ENCODE results near the gene SUSD3. TPM values are rescaled to one million over a fixed set of nuclear protein-coding genes. Genes with fewer than 3 reads are reported as not detected.

SUSD3 gene
- total RNA-seq, 2 experiments from 2014 or later, result 62.7 to 68.3 TPM

DNA sequence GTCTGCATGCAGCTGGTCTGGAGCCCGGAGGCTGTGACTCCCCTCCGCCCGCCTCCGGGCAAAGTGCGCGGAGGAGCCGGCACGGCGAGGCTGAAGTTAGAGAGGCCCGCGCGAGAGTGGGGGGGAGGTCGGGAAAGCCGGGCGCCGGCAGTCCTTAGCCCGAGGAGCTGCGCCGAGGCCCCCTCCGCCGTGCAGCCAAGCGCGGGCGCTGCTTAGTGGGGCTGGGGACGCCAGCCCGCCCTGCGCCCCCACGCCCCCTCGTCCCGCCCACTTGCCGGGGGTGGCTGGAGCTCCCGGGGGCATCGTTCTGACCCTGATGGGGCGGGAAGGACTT lies 75.1 kb downstream of the SUSD3 start:
- H3K4me3 Mint-ChIP-seq, result peak overlapping the region; percentile 94
- H3K27me3 Mint-ChIP-seq (ENCODE audit: low read depth), result no peaks in the 10 kb centered on the region
- CTCF ChIA-PET, result interaction anchor here (0.6 to 1.2 kb wide), 5 partner anchors 11 to 131 kb away, joined by 3 to 6 read pairs (median 3); no protein-coding TSS in a partner anchor
- DNase-seq, result no peak
- H3K36me3 Mint-ChIP-seq (ENCODE audit: low read depth), result peaks cover 20% of the 10 kb centered on the region
- peaks cover 70% of the 10 kb centered on the region for H3K4me1 Mint-ChIP-seq (ENCODE audit: low read depth)
- intact Hi-C loops (cut with micrococcal nuclease), result loop anchor here (1.0 to 5.0 kb wide), 5 partner anchors 13 to 1034 kb away; no protein-coding TSS in a partner anchor
- H3K27ac Mint-ChIP-seq, result peak overlapping the region; percentile 91
- H3K9me3 Mint-ChIP-seq, result no peaks in the 10 kb centered on the region

DNA sequence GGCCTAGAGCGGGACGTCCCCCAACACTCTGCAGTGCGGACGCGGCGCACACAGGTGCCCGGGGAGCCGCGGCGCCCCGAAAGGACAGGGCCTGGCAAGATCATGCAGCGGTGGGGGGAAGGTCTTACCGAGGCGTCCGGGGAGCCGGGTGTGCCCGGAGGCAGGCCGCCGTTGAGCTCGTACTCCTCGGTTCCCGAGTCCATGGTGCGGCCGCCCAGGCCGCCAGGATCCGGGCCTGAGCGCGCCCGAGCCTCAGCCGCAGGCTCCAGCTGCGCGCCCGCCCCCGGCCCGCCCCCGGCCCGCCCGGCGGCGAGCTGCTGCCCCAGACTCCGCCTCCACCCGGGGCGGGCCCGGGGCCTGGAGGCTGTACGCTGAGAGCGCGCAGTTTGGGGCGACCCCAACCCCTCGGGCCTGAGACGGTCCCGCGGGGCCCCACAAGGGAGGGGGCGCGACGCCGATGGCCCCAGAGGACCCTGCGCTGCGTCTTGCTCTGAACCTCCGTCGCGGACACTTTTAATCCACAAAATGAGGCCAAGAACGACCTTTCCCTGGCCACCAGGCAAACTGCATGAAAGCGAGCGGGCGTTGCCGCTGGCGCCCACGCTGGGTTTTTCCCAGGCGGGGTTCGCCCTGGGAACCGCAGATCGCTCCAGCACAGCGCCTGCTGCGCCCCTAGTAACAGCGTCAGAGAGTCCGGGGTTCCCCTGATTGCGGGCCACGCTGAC lies 75.7 kb downstream of the SUSD3 start, which contains the start of gene NINJ1:
Gene NINJ1 (minus strand): TSS at position 237 of the 725 bp plus-strand sequence. CDS start 34 bp downstream, at position 203.
- Mint-ChIP-seq H3K4me1 (ENCODE audit: low read depth) (peaks cover 67% of the 10 kb centered on the region), H3K9me3 (no peaks in the 10 kb centered on the region), H3K27me3 (ENCODE audit: low read depth) (no peaks in the 10 kb centered on the region), H3K36me3 (ENCODE audit: low read depth) (peaks cover 18% of the 10 kb centered on the region), H3K4me3 (peak within 1 kb of the TSS; percentile 94), H3K27ac (peak within 1 kb of the TSS; percentile 91)
- peak; percentile 96 for DNase-seq
- intact Hi-C loops (cut with micrococcal nuclease), result loop anchor here (1.0 to 5.0 kb wide), 5 partner anchors 12 to 1033 kb away; no protein-coding TSS in a partner anchor
- CTCF ChIA-PET, result interaction anchor here (0.6 to 2.3 kb wide), 6 partner anchors 11 to 131 kb away, joined by 3 to 7 read pairs (median 3); no protein-coding TSS in a partner anchor

Other genes starting within 250 kb of the SUSD3 start
- gene ZNF484, start 180.7 kb upstream of the SUSD3 start, total RNA-seq, result 1 to 10 TPM; 5.8 to 6.5 TPM
- gene FGD3, start 111.2 kb upstream of the SUSD3 start, total RNA-seq, result 10 to 100 TPM; 57.7 to 58.8 TPM
- gene CARD19, start 37.5 kb downstream of the SUSD3 start, total RNA-seq, result 10 to 100 TPM; 51.4 to 52.0 TPM
- 10 to 100 TPM; 93.9 to 96.9 TPM for gene NINJ1, start 75.5 kb downstream of the SUSD3 start, total RNA-seq
- 1 to 10 TPM; 5.2 to 5.8 TPM for gene WNK2, start 125.4 kb downstream of the SUSD3 start, total RNA-seq